DOHH2 (cell line): ENCODE data around the gene RSPH6A.
A peak's percentile ranks its signal among the peaks of the same experiment; 100 is the strongest.

Experiments used
- H3F3A ChIP-seq: fragments of 200-600 bp; sonication (generic), shearing (Covaris generic); 2 replicates; pipeline ENCODE4 v1.6.0; 2016; ENCODE audit warnings: antibody characterized with exemption, mild to moderate bottlenecking; ENCODE audit not compliant: control insufficient read depth, insufficient read depth
- H3K27ac ChIP-seq: fragments of 200-600 bp; sonication (generic); 2 replicates; pipeline ENCODE4 v1.5.1; 2014; ENCODE audit warnings: low read depth, mild to moderate bottlenecking, low read length, moderate library complexity
- H3K27me3 ChIP-seq: fragments of 200-600 bp; sonication (generic); 2 replicates; pipeline ENCODE4 v1.6.1; 2014; ENCODE audit warnings: mild to moderate bottlenecking, low read length, mixed read lengths; ENCODE audit not compliant: control insufficient read depth
- H3K36me3 ChIP-seq: fragments of 200-600 bp; sonication (generic); 2 replicates; pipeline ENCODE4 v1.6.1; 2014; ENCODE audit warnings: mild to moderate bottlenecking, low read length, moderate library complexity, mixed read lengths; ENCODE audit not compliant: control insufficient read depth
- H3K4me1 ChIP-seq: fragments of 200-600 bp; sonication (generic); 2 replicates; pipeline ENCODE4 v1.6.1; 2014; ENCODE audit warnings: mild to moderate bottlenecking, low read length, mixed read lengths; ENCODE audit not compliant: control insufficient read depth
- H3K4me2 ChIP-seq: fragments of 200-600 bp; sonication (generic); 2 replicates; pipeline ENCODE4 v1.6.0; 2014; ENCODE audit warnings: mild to moderate bottlenecking, low read length, moderate library complexity
- H3K4me3 ChIP-seq: fragments of 200-600 bp; sonication (generic); 2 replicates; pipeline ENCODE4 v1.5.1; 2014; ENCODE audit warnings: mild to moderate bottlenecking, low read length, mixed read lengths
- H3K79me2 ChIP-seq: fragments of 200-600 bp; sonication (generic); 2 replicates; pipeline ENCODE4 v1.6.1; 2014; ENCODE audit warnings: mild to moderate bottlenecking, low read length, mixed read lengths; ENCODE audit not compliant: control insufficient read depth
- H3K9me2 ChIP-seq: fragments of 200-600 bp; sonication (generic); replicated peaks from 2 replicates; pipeline ENCODE4 v1.6.1; 2014; ENCODE audit warnings: mild to moderate bottlenecking, low read length, mixed read lengths; ENCODE audit not compliant: control insufficient read depth
- H3K9me3 ChIP-seq: fragments of 200-600 bp; sonication (generic); 2 replicates; pipeline ENCODE4 v1.6.1; 2014; ENCODE audit warnings: antibody characterized with exemption, low read length, mixed read lengths; ENCODE audit not compliant: control insufficient read depth, insufficient read depth
- H4K20me1 ChIP-seq: fragments of 200-600 bp; sonication (generic); 2 replicates; pipeline ENCODE4 v1.6.0; 2014; ENCODE audit warnings: low read depth, mild to moderate bottlenecking, antibody characterized with exemption, low read length, moderate library complexity; ENCODE audit not compliant: control insufficient read depth, insufficient read depth
- CTCF ChIP-seq: fragments of 200-600 bp; sonication (generic); IDR thresholded peaks from one replicate; pipeline ENCODE4 v1.5.1; 2014; ENCODE audit warnings: antibody characterized with exemption, mild to moderate bottlenecking, low read depth, low read length; ENCODE audit not compliant: poor library complexity, severe bottlenecking
- EZH2phosphoT487 ChIP-seq: fragments of 200-600 bp; sonication (generic); IDR thresholded peaks from 2 replicates; pipeline ENCODE4 v1.6.1; 2017; ENCODE audit warnings: borderline replicate concordance, mild to moderate bottlenecking, antibody characterized with exemption, low read length, moderate library complexity, mixed read lengths

Gene RSPH6A

GRCh38 chr19:45770192-45771101 is 44.7 kb downstream of the RSPH6A start:
- H3K9me3 ChIP-seq: no peaks in the 10 kb centered on the region
- peak overlapping the region; percentile 28; the same call in 1 of the 2 replicates for H3K27ac ChIP-seq
- H3F3A ChIP-seq: peaks cover 5% of the 10 kb centered on the region; the same call in 1 of the 2 replicates
- H3K27me3 ChIP-seq: peaks cover 8% of the 10 kb centered on the region
- H3K4me3 ChIP-seq: peak overlapping the region; percentile 79
- TF ChIP-seq EZH2phosphoT487 (no peak), CTCF (peak; percentile 96)
- no peaks in the 10 kb centered on the region for H4K20me1 ChIP-seq
- H3K4me1 ChIP-seq: peaks cover 37% of the 10 kb centered on the region
- no peaks in the 10 kb centered on the region for H3K36me3 ChIP-seq
- peak overlapping the region; percentile 77 for H3K4me2 ChIP-seq
- H3K79me2 ChIP-seq: no peaks in the 10 kb centered on the region
- no peaks in the 10 kb centered on the region for H3K9me2 ChIP-seq

- no peaks in the 10 kb centered on the region for H4K20me1 ChIP-seq
- H3K36me3 ChIP-seq: no peaks in the 10 kb centered on the region
- H3K4me3 ChIP-seq: peak overlapping the region; percentile 79
- peak overlapping the region; percentile 28; the same call in 1 of the 2 replicates for H3K27ac ChIP-seq
- H3K4me2 ChIP-seq: peak overlapping the region; percentile 77
- TF ChIP-seq CTCF (no peak), EZH2phosphoT487 (no peak)
- H3F3A ChIP-seq: peaks cover 5% of the 10 kb centered on the region; the same call in 1 of the 2 replicates
- H3K4me1 ChIP-seq: peaks cover 37% of the 10 kb centered on the region
- peaks cover 8% of the 10 kb centered on the region for H3K27me3 ChIP-seq
- H3K9me3 ChIP-seq: no peaks in the 10 kb centered on the region
- no peaks in the 10 kb centered on the region for H3K79me2 ChIP-seq
- no peaks in the 10 kb centered on the region for H3K9me2 ChIP-seq
These were observed 45.3 kb downstream of the RSPH6A start for GRCh38 chr19:45769821-45770191.

- H3K4me1 ChIP-seq: peaks cover 37% of the 10 kb centered on the region
- peak within 1 kb of the TSS; percentile 98 for H3K4me2 ChIP-seq
- H3K27me3 ChIP-seq: peaks cover 8% of the 10 kb centered on the region
- no peaks in the 10 kb centered on the region for H3K79me2 ChIP-seq
- no peaks in the 10 kb centered on the region for H4K20me1 ChIP-seq
- H3K4me3 ChIP-seq: peak within 1 kb of the TSS; percentile 84
- H3K9me2 ChIP-seq: no peaks in the 10 kb centered on the region
- H3K36me3 ChIP-seq: no peaks in the 10 kb centered on the region
- no peak for TF ChIP-seq EZH2phosphoT487
- no peak for TF ChIP-seq CTCF
- peaks cover 5% of the 10 kb centered on the region; the same call in 1 of the 2 replicates for H3F3A ChIP-seq
- no peaks in the 10 kb centered on the region for H3K9me3 ChIP-seq
- peak within 1 kb of the TSS; percentile 37 for H3K27ac ChIP-seq
These were observed 45.9 kb downstream of the RSPH6A start, which contains the start of gene SIX5 for GRCh38 chr19:45768984-45769782. Gene SIX5 (minus strand): TSS chr19:45769252. CDS start chr19:45768844, 408 bp downstream.
